HepG2 (cell line): Measurements from ENCODE around the gene MBLAC1. TPM values are rescaled to one million over a fixed set of nuclear protein-coding genes. Genes with fewer than 3 reads are reported as not detected.

ENCODE experiments used
- ATAC-seq: fragments of 200-7000 bp; cut with Tn5 transposase; 3 replicates; pipeline ENCODE4 v1.9.1; 2020; ENCODE audit warnings: mild to moderate bottlenecking, moderate library complexity
- BruUV-seq: library from RNA; stranded (reverse); fragments of 400-500 nt; replicated peaks from 2 replicates; lab custom pipeline; 2021; lab: Mats Ljungman, UMichigan
- CTCF ChIA-PET: fragments of 300-600 bp; formaldehyde crosslinking; extraction: SDS; loops from one replicate; lab custom pipeline; 2021; ENCODE audit warnings: low total read pairs, inconsistent platforms, low intra/inter-chr PET ratio; lab: Yijun Ruan, JAX
- POLR2A ChIA-PET: fragments of 350-600 bp; sonication (Branson Sonifier 250); formaldehyde crosslinking; loops from one replicate; lab custom pipeline; 2020; ENCODE audit warnings: antibody characterized with exemption, inconsistent platforms; lab: Yijun Ruan, JAX
- DNase-seq: peaks from one replicate; pipeline ENCODE4 v3.0.0-alpha.2; 2015; ENCODE audit warnings: low spot score
- FAIRE-seq: peaks from 3 replicates; lab custom pipeline; 2011; peaks lifted over from hg19 to GRCh38; lab: Jason Lieb, UNC
- H2AFZ ChIP-seq: one replicate; pipeline ENCODE4 v1.6.1; 2011; ENCODE audit warnings: low read length, inconsistent platforms
- H3K27ac ChIP-seq: fragments of 300-600 bp; 3 replicates; pipeline ENCODE4 v1.8.0; 2011; ENCODE audit warnings: mixed run types, mild to moderate bottlenecking, mixed read lengths, low read length, inconsistent platforms; ENCODE audit not compliant: insufficient read depth; ENCODE audit errors: extremely low read length
- H3K27me3 ChIP-seq, 2 experiments: fragments of 200-600 bp in 1 of 2; 2 replicates in 1 of 2; 3 replicates in 1 of 2; pipeline versions ENCODE4 v1.6.0 to v1.8.0; 2011; ENCODE audit warnings: low read length in 2 of 2, mild to moderate bottlenecking in 2 of 2, moderate library complexity in 2 of 2, inconsistent platforms in 1 of 2; ENCODE audit not compliant: insufficient read depth in 2 of 2, control insufficient read depth in 1 of 2
- H3K36me3 ChIP-seq, 2 experiments: fragments of 200-600 bp in 1 of 2; replicated peaks in 1 of 2; 2 replicates in 1 of 2; 3 replicates in 1 of 2; pipeline versions ENCODE4 v1.5.1 to v1.8.0; 2011; ENCODE audit warnings: low read length in 2 of 2, inconsistent platforms in 1 of 2; ENCODE audit not compliant: insufficient read depth in 2 of 2, control insufficient read depth in 1 of 2
- H3K4me1 ChIP-seq: 2 replicates; pipeline ENCODE4 v1.5.1; 2012; ENCODE audit warnings: low read length, inconsistent platforms; ENCODE audit not compliant: insufficient read depth
- H3K4me2 ChIP-seq: 2 replicates; pipeline ENCODE4 v1.6.0; 2011; ENCODE audit warnings: low read depth, low read length, inconsistent platforms
- H3K4me3 ChIP-seq, 3 experiments: fragments of 200-600 bp in 1 of 3; sonication (generic), shearing (Covaris generic) in 1 of 3; replicated peaks in 1 of 3; 2 replicates each; pipeline ENCODE4 v1.5.1; 2011 to 2016; ENCODE audit warnings: low read length in 3 of 3, inconsistent platforms in 2 of 3, low read depth in 2 of 3, mild to moderate bottlenecking in 2 of 3, control low read depth in 1 of 3, mixed read lengths in 1 of 3; ENCODE audit not compliant: insufficient read depth in 1 of 3
- H3K79me2 ChIP-seq: one replicate; pipeline ENCODE4 v1.6.1; 2011; ENCODE audit warnings: low read length, inconsistent platforms; ENCODE audit not compliant: insufficient read depth
- H3K9ac ChIP-seq: 2 replicates; pipeline ENCODE4 v1.6.0; 2011; ENCODE audit warnings: mild to moderate bottlenecking, low read depth, low read length, inconsistent platforms; ENCODE audit not compliant: insufficient read depth
- H3K9me3 ChIP-seq: 2 replicates; pipeline ENCODE4 v1.5.1; 2012; ENCODE audit warnings: mild to moderate bottlenecking, low read length
- H4K20me1 ChIP-seq: 2 replicates; pipeline ENCODE4 v1.6.0; 2011; ENCODE audit warnings: inconsistent platforms, mild to moderate bottlenecking, low read length, moderate library complexity; ENCODE audit not compliant: insufficient read depth
- CREB1 ChIP-seq, 2 experiments: fragments of 450-650 bp in 1 of 2; IDR thresholded peaks; 2 replicates each; pipeline ENCODE4 v1.6.1; 2016 to 2017; ENCODE audit warnings: control low read depth in 1 of 2, mild to moderate bottlenecking in 1 of 2, missing compliant biosample characterization in 1 of 2, missing genetic modification characterization in 1 of 2
- EED ChIP-seq: sonication (generic); formaldehyde crosslinking; IDR thresholded peaks from 2 replicates; pipeline ENCODE4 v1.5.0; 2020; ENCODE audit warnings: mild to moderate bottlenecking, missing genetic modification reagents
- HMGA1 ChIP-seq: sonication (generic); formaldehyde crosslinking; conservative IDR thresholded peaks from 2 replicates; pipeline ENCODE4 v1.4.0; 2020; ENCODE audit warnings: missing genetic modification reagents
- HNRNPLL ChIP-seq: fragments of 200-400 bp; formaldehyde crosslinking; IDR thresholded peaks from 2 replicates; pipeline ENCODE4 v1.6.1; 2017; ENCODE audit warnings: mild to moderate bottlenecking, low read depth, low read length; ENCODE audit not compliant: poor library complexity, severe bottlenecking
- MTA1 ChIP-seq: sonication (generic); formaldehyde crosslinking; IDR thresholded peaks from 2 replicates; pipeline ENCODE4 v1.4.0; 2020; ENCODE audit warnings: missing genetic modification reagents, mild to moderate bottlenecking, borderline replicate concordance
- SSRP1 ChIP-seq: IDR thresholded peaks from 2 replicates; pipeline ENCODE4 v1.6.1; 2016; ENCODE audit warnings: control low read depth
- TCF12 ChIP-seq, 2 experiments: fragments of 450-650 bp in 1 of 2; sonication (generic) in 1 of 2; formaldehyde crosslinking in 1 of 2; IDR thresholded peaks; 2 replicates each; pipeline versions ENCODE4 v1.6.1 to v1.8.0; 2017 to 2022; ENCODE audit warnings: antibody characterized with exemption in 1 of 2, mild to moderate bottlenecking in 1 of 2, missing genetic modification reagents in 1 of 2, moderate library complexity in 1 of 2
- THAP7 ChIP-seq: sonication (generic); formaldehyde crosslinking; IDR thresholded peaks from 2 replicates; pipeline ENCODE4 v1.8.1; 2023; ENCODE audit warnings: mild to moderate bottlenecking, missing genetic modification reagents
- THRA ChIP-seq: sonication (generic); formaldehyde crosslinking; IDR thresholded peaks from 2 replicates; pipeline ENCODE4 v1.4.0; 2020; ENCODE audit warnings: missing genetic modification reagents, borderline replicate concordance
- ZNF101 ChIP-seq: sonication (generic); formaldehyde crosslinking; IDR thresholded peaks from 2 replicates; pipeline ENCODE4 v1.4.0; 2020; ENCODE audit warnings: mild to moderate bottlenecking, low read depth, missing genetic modification reagents, borderline replicate concordance
- ZNF280B ChIP-seq: sonication (generic); formaldehyde crosslinking; IDR thresholded peaks from 2 replicates; pipeline ENCODE4 v1.5.0; 2020; ENCODE audit warnings: missing genetic modification reagents, mild to moderate bottlenecking, borderline replicate concordance
- ZNF660 ChIP-seq: sonication (generic); formaldehyde crosslinking; IDR thresholded peaks from 2 replicates; pipeline ENCODE4 v1.5.1; 2020; ENCODE audit warnings: mild to moderate bottlenecking, low read depth, missing genetic modification reagents, borderline replicate concordance
- ZUFSP ChIP-seq: sonication (generic); formaldehyde crosslinking; IDR thresholded peaks from 2 replicates; pipeline ENCODE4 v1.9.0; 2021; ENCODE audit warnings: missing genetic modification reagents, mild to moderate bottlenecking, borderline replicate concordance
- WGBS: methylation state at CpG from one replicate; pipeline ENCODE4 v1.1.6; 2017; ENCODE audit warnings: low lambda C conversion rate; 5-methylcytosine and 5-hydroxymethylcytosine counted together
- in situ Hi-C: cut with HindIII; loops from 2 replicates; pipeline ENCODE4 v1.10.0; 2017; ENCODE audit warnings: low pct_unique_long_range_greater_than_20kb; ENCODE audit not compliant: extremely low pct_ligation_motif_present
- intact Hi-C: fragments of 100-400 bp; cut with micrococcal nuclease; formaldehyde crosslinking; loops from one replicate; pipeline ENCODE4 v1.10.0; 2022; ENCODE audit not compliant: unreplicated experiment
- polyA plus RNA-seq, 8 experiments: library from polyadenylated mRNA; depleted of rRNA in 3 of 8; stranded (reverse) in 7 of 8; unstranded in 1 of 8; fragments of >200 nt; fragmentation: Illumina TruSeq in 4 of 8; extraction: Trizol in 4 of 8; gene quantifications; 2 replicates each; pipeline versions ENCODE4 v1.2.1 to v1.2.3, GENCODE V29; 2011 to 2016; ENCODE audit warnings: low read depth in 4 of 8, missing spikeins in 1 of 8, mixed read lengths in 1 of 8; ENCODE audit not compliant: insufficient read depth in 1 of 8
- total RNA-seq, 5 experiments: library from RNA; depleted of rRNA; stranded (reverse); fragments of >200 nt; fragmentation: Illumina TruSeq; extraction: Trizol; gene quantifications; 2 replicates each; pipeline ENCODE4 v1.2.3, GENCODE V29; 2016; ENCODE audit warnings: low read depth in 1 of 5

The MBLAC1 gene
- total and polyA plus RNA-seq, 2 of the 13 experiments (the other 11 are each of a cell fraction or from before 2014, with no cell fraction given), result 0.79 to 2.1 TPM

GRCh38 chr7:100175296-100175935 lies 48.6 kb downstream of the MBLAC1 start (continued):
- no peak for TF ChIP-seq TCF12 (IDR thresholded peaks at IDR 0.05)
- TF ChIP-seq TCF12 (CRISPR knock-in tag; IDR thresholded peaks at IDR 0.05), result no peak
- no peak for TF ChIP-seq HNRNPLL
- TF ChIP-seq CREB1 (IDR thresholded peaks at IDR 0.05), result no peak
- TF ChIP-seq CREB1 (CRISPR knock-in tag; IDR thresholded peaks at IDR 0.05), result no peak
- TF ChIP-seq HMGA1, result no peak
- no peak for TF ChIP-seq ZNF660 (CRISPR knock-in tag)

- Histone ChIP-seq H3K9ac (no peak overlapping the region), H4K20me1 (no peaks in the 10 kb centered on the region), H3K4me2 (peak overlapping the region; percentile 94), H3K36me3 (no peaks in the 10 kb centered on the region), H3K27me3 (peaks cover 1 to 8% of the 10 kb centered on the region in 2 experiments; a peak in 2 of 5 replicates), H3K27ac (no peak overlapping the region), H3K4me3 (peak overlapping the region; percentile 68 to 80 (median 69); a peak in 5 of 6 replicates), H3K79me2 (no peaks in the 10 kb centered on the region), H2AFZ (no peak overlapping the region), H3K9me3 (no peaks in the 10 kb centered on the region), H3K4me1 (peaks cover 13% of the 10 kb centered on the region)
- WGBS, result 36% methylated on average over 10 of the region's 14 CpGs
- in situ Hi-C loops, result no loop called here
- ChIA-PET CTCF (no interaction called here), POLR2A (interaction anchor here (0.9 to 1.7 kb wide), 3 partner anchors 8 to 28 kb away, joined by 3 to 11 read pairs (median 7); partner anchors contain the start of genes GAL3ST4 and LAMTOR4)
- FAIRE-seq, result no peak
- no peak for ATAC-seq
- DNase-seq, result no peak
- intact Hi-C loops, result no loop called here
- BruUV-seq, result no TSS peak
- no peak for TF ChIP-seq THAP7 (CRISPR knock-in tag)
- no peak for TF ChIP-seq MTA1 (CRISPR knock-in tag)
- peak; percentile 25; the same call in 1 of the 2 replicates for TF ChIP-seq THRA (CRISPR knock-in tag)
- no peak for TF ChIP-seq ZNF101 (CRISPR knock-in tag)
- TF ChIP-seq EED (CRISPR knock-in tag), result no peak
- TF ChIP-seq ZNF280B (CRISPR knock-in tag), result no peak
- no peak for TF ChIP-seq ZUFSP (CRISPR knock-in tag)
- no peak for TF ChIP-seq SSRP1 (CRISPR knock-in tag)
Observed at GRCh38 chr7:100176096-100177044, 49.6 kb downstream of the MBLAC1 start.
